HEK293T (cell line): ENCODE data around the gene ATG2A.

Experiments used
- CTCF ChIA-PET: fragments of 350-600 bp; formaldehyde crosslinking; extraction: SDS; loops from one replicate; lab custom pipeline; 2021; ENCODE audit warnings: antibody characterized with exemption, inconsistent platforms; lab: Yijun Ruan, JAX
- POLR2A ChIA-PET: fragments of 350-600 bp; formaldehyde crosslinking; extraction: SDS; loops from one replicate; lab custom pipeline; 2020; ENCODE audit warnings: antibody characterized with exemption, inconsistent platforms; lab: Yijun Ruan, JAX
- DNase-seq: peaks from one replicate; pipeline ENCODE4 v3.0.0; 2012; ENCODE audit warnings: mixed read lengths; ENCODE audit errors: extremely low spot score
- ARNT ChIP-seq: fragments of 450-650 bp; IDR thresholded peaks from 2 replicates; pipeline ENCODE4 v1.6.1; 2017; ENCODE audit warnings: mild to moderate bottlenecking
- BHLHE40 ChIP-seq: fragments of 450-650 bp; IDR thresholded peaks from 2 replicates; pipeline ENCODE4 v1.6.1; 2016; ENCODE audit warnings: mild to moderate bottlenecking, moderate library complexity, borderline replicate concordance
- CTBP1 ChIP-seq: fragments of 450-650 bp; IDR thresholded peaks from 2 replicates; pipeline ENCODE4 v1.6.1; 2016; ENCODE audit warnings: borderline replicate concordance
- ELF4 ChIP-seq: fragments of 450-650 bp; IDR thresholded peaks from 2 replicates; pipeline ENCODE4 v1.6.1; 2017; ENCODE audit warnings: antibody characterized with exemption
- FOXA1 ChIP-seq: fragments of 450-650 bp; IDR thresholded peaks from 2 replicates; pipeline ENCODE4 v1.6.1; 2016; ENCODE audit warnings: mild to moderate bottlenecking
- FOXK2 ChIP-seq: fragments of 450-650 bp; IDR thresholded peaks from 2 replicates; pipeline ENCODE4 v1.6.1; 2016; ENCODE audit warnings: mild to moderate bottlenecking
- FOXM1 ChIP-seq: fragments of 450-650 bp; IDR thresholded peaks from 2 replicates; pipeline ENCODE4 v1.6.1; 2017; ENCODE audit warnings: mild to moderate bottlenecking, borderline replicate concordance
- HDGF ChIP-seq: fragments of 450-650 bp; IDR thresholded peaks from 2 replicates; pipeline ENCODE4 v1.6.1; 2017; ENCODE audit warnings: antibody characterized with exemption, borderline replicate concordance
- L3MBTL2 ChIP-seq: fragments of 450-650 bp; conservative IDR thresholded peaks from 2 replicates; pipeline ENCODE4 v1.6.1; 2016; ENCODE audit warnings: mild to moderate bottlenecking
- LEF1 ChIP-seq: fragments of 450-650 bp; IDR thresholded peaks from 2 replicates; pipeline ENCODE4 v1.6.1; 2017; ENCODE audit warnings: mild to moderate bottlenecking, borderline replicate concordance
- NFRKB ChIP-seq: fragments of 450-650 bp; IDR thresholded peaks from 2 replicates; pipeline ENCODE4 v1.6.1; 2016; ENCODE audit warnings: mild to moderate bottlenecking, moderate library complexity
- PKNOX1 ChIP-seq: fragments of 450-650 bp; IDR thresholded peaks from 2 replicates; pipeline ENCODE4 v1.6.1; 2016
- SP1 ChIP-seq: fragments of 450-650 bp; IDR thresholded peaks from 2 replicates; pipeline ENCODE4 v1.6.1; 2017
- SUZ12 ChIP-seq: fragments of 450-650 bp; IDR thresholded peaks from 2 replicates; pipeline ENCODE4 v1.6.1; 2016; ENCODE audit warnings: mild to moderate bottlenecking
- TARDBP ChIP-seq: fragments of 450-650 bp; IDR thresholded peaks from 2 replicates; pipeline ENCODE4 v1.6.1; 2016
- ZNF384 ChIP-seq: fragments of 450-650 bp; IDR thresholded peaks from 2 replicates; pipeline ENCODE4 v1.6.1; 2016

ATG2A gene

GRCh38 chr11:64880240-64881001, 36.6 kb downstream of the ATG2A start:
- TF ChIP-seq FOXM1 (no peak), ELF4 (no peak), BHLHE40 (no peak), CTBP1 (no peak), FOXK2 (no peak)
- ChIA-PET CTCF (interaction anchor here (0.6 kb wide), 1 partner anchor 11 kb away, joined by 3 read pairs; no protein-coding TSS in a partner anchor), POLR2A (interaction anchor here (0.6 to 0.8 kb wide), 2 partner anchors 11 to 239 kb away, joined by 3 read pairs; no protein-coding TSS in a partner anchor)
- DNase-seq: no peak

GRCh38 chr11:64879244-64879900, 37.6 kb downstream of the ATG2A start:
- DNase-seq: no peak
- CTCF ChIA-PET: interaction anchor here (0.6 to 2.5 kb wide), 3 partner anchors 9 to 231 kb away, joined by 4 to 7 read pairs (median 4); no protein-coding TSS in a partner anchor
- TF ChIP-seq FOXA1: no peak
- no peak for TF ChIP-seq SUZ12
- no peak for TF ChIP-seq FOXK2
- no peak for TF ChIP-seq SP1
- TF ChIP-seq HDGF: no peak
- TF ChIP-seq ZNF384: no peak
- POLR2A ChIA-PET: interaction anchor here (5.0 kb wide), 1 partner anchor 15 kb away, joined by 26 read pairs; no protein-coding TSS in a partner anchor

GRCh38 chr11:64878494-64879243, 38.3 kb downstream of the ATG2A start, which contains the start of gene EHD1:
Gene EHD1 (minus strand): TSS chr11:64878621. CDS start chr11:64878464, 157 bp downstream.
- CTCF ChIA-PET: interaction anchor here (0.6 to 2.5 kb wide), 6 partner anchors 9 to 232 kb away, joined by 3 to 13 read pairs (median 4); no protein-coding TSS in a partner anchor
- TF ChIP-seq L3MBTL2: peak; percentile 80
- TF ChIP-seq PKNOX1: no peak
- TF ChIP-seq BHLHE40: no peak
- no peak for TF ChIP-seq TARDBP
- no peak for TF ChIP-seq HDGF
- DNase-seq: peak; percentile 100
- POLR2A ChIA-PET: interaction anchor here (2.3 to 5.0 kb wide), 2 partner anchors 10 to 14 kb away, joined by 14 to 26 read pairs; no protein-coding TSS in a partner anchor

- POLR2A ChIA-PET: interaction anchor here (2.3 to 5.0 kb wide), 2 partner anchors 9 to 13 kb away, joined by 14 to 26 read pairs; no protein-coding TSS in a partner anchor
- DNase-seq: no peak
- TF ChIP-seq L3MBTL2 (peak; percentile 57), TARDBP (no peak)
- CTCF ChIA-PET: interaction anchor here (0.7 to 2.5 kb wide), 5 partner anchors 9 to 67 kb away, joined by 3 to 13 read pairs (median 4); no protein-coding TSS in a partner anchor
Observed at GRCh38 chr11:64878223-64878493, 38.9 kb downstream of the ATG2A start.

- POLR2A ChIA-PET: interaction anchor here (0.9 to 5.0 kb wide), 4 partner anchors 9 to 13 kb away, joined by 3 to 26 read pairs (median 8); no protein-coding TSS in a partner anchor
- CTCF ChIA-PET: interaction anchor here (0.7 to 2.5 kb wide), 6 partner anchors 8 to 67 kb away, joined by 3 to 13 read pairs (median 4); no protein-coding TSS in a partner anchor
- TF ChIP-seq TARDBP: no peak
- no peak for TF ChIP-seq CTBP1
- no peak for TF ChIP-seq L3MBTL2
- no peak for TF ChIP-seq BHLHE40
- no peak for TF ChIP-seq ZNF384
- TF ChIP-seq FOXK2: no peak
- TF ChIP-seq SUZ12: no peak
- TF ChIP-seq ELF4: no peak
- no peak for TF ChIP-seq SP1
- no peak for DNase-seq
Observed at GRCh38 chr11:64877390-64878222, 39.4 kb downstream of the ATG2A start.

GRCh38 chr11:64876835-64877341, 40.1 kb downstream of the ATG2A start:
- POLR2A ChIA-PET: interaction anchor here (0.9 to 5.0 kb wide), 4 partner anchors 8 to 14 kb away, joined by 3 to 26 read pairs (median 8); no protein-coding TSS in a partner anchor
- no peak for TF ChIP-seq L3MBTL2
- TF ChIP-seq FOXK2: no peak
- no peak for TF ChIP-seq ELF4
- no peak for TF ChIP-seq CTBP1
- TF ChIP-seq SUZ12: no peak
- TF ChIP-seq SP1: no peak
- TF ChIP-seq ARNT: no peak
- no peak for TF ChIP-seq HDGF
- no peak for TF ChIP-seq TARDBP
- no peak for TF ChIP-seq BHLHE40
- TF ChIP-seq FOXM1: no peak
- TF ChIP-seq ZNF384: no peak
- no peak for TF ChIP-seq NFRKB
- no peak for TF ChIP-seq LEF1
- TF ChIP-seq FOXA1: no peak
- CTCF ChIA-PET: interaction anchor here (1.2 to 2.5 kb wide), 3 partner anchors 11 to 31 kb away, joined by 4 to 13 read pairs (median 7); no protein-coding TSS in a partner anchor
- DNase-seq: no peak
